GM18873 (cell line): ENCODE results near the gene NFE2L3.
"Not testable (repeated sequence)": the region's sequence is repeated elsewhere in the genome, so short reads cannot be mapped to it uniquely, and the experiment has no call there.

Source experiments
- ATAC-seq: cut with Tn5 transposase; IDR thresholded peaks from one replicate; pipeline ENCODE4 v1.9.1; 2021; ENCODE audit warnings: mild to moderate bottlenecking, moderate library complexity, moderate number of reproducible peaks; ENCODE audit not compliant: unreplicated experiment, low FRiP score

Gene NFE2L3

GRCh38 chr7:26144184-26145080, 7.6 kb upstream of the NFE2L3 start:
- ATAC-seq: no peak

- ATAC-seq: no peak
These were observed 6.8 kb upstream of the NFE2L3 start for GRCh38 chr7:26145238-26145637.

DNA sequence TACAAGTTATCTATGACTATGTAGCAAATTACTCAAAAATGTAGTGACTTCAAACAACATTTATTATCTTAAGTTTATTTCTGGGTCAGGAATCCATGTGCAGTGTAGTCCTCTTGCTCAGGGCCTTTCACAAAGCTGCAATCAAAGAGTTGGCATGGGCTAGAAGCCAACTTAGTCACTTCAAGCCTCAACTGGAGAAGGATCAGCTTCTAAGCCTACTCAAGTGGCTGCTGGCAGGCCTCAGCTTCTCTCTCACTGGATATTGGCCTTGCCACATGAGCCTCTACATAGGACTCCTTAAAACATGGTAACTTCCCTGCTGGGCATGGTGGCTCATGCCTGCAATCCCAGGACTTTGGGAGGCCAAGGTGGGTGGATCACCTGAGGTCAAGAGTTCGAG, 5.0 kb upstream of the NFE2L3 start:
- no peak for ATAC-seq

GRCh38 chr7:26147646-26148306, 4.2 kb upstream of the NFE2L3 start:
- ATAC-seq: not testable (repeated sequence)

- ATAC-seq: not testable (repeated sequence)
These were observed 3.7 kb upstream of the NFE2L3 start for GRCh38 chr7:26148307-26148700.

- ATAC-seq: no peak
These were observed 2.5 kb upstream of the NFE2L3 start for GRCh38 chr7:26149391-26149977.

DNA sequence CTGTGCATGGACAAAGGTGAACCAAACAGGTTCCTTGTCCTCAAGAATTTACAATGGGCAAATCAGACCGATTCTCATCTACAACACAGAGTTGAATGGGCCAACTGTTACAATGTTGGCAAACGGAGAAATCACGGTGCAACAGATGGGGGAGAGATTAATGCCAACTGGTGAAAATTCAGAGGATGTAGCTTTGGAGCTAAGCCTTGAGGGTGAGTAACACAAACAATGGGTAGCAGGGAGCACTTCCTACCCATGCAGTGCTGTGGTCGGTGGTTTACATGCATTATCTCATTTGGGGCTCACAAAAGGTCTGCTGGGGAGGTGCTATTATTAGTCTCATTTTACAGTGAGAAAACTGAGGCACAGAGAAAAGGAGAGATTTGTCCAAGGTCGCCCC, 902 bp upstream of the NFE2L3 start:
- ATAC-seq: no peak

DNA sequence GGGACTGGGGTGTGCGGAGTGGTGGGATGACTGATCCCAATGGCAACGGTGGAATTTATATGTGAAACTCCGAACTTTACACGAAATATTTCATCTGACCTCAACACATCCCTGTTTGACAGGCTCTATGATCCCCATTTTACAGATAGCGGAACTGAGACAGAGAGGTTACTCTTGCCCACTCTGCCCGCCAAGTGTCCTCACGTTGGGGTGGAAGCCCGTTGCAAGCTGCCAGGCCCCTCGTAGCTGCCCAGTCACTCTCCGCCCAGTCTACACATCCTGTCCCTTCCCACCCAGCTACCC, 397 bp upstream of the NFE2L3 start:
- no peak for ATAC-seq

DNA sequence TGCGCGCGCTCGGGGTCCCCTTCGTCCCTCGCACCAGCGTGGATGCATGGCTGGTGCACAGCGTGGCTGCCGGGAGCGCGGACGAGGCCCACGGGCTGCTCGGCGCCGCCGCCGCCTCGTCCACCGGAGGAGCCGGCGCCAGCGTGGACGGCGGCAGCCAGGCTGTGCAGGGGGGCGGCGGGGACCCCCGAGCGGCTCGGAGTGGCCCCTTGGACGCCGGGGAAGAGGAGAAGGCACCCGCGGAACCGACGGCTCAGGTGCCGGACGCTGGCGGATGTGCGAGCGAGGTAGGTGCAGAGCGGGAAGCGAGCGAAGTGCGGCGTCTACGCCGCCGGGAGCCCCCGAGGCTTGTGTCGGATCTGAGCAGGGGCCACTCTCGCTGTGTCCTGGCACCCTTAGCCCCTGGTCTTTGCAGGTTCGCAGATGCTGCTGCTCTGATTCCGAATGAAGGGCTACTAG, 813 bp downstream of the NFE2L3 start:
- ATAC-seq: peak; percentile 1

GRCh38 chr7:26153241-26153822, 1.3 kb downstream of the NFE2L3 start:
- ATAC-seq: no peak

GRCh38 chr7:26153823-26154783, 2.1 kb downstream of the NFE2L3 start:
- ATAC-seq: no peak

DNA sequence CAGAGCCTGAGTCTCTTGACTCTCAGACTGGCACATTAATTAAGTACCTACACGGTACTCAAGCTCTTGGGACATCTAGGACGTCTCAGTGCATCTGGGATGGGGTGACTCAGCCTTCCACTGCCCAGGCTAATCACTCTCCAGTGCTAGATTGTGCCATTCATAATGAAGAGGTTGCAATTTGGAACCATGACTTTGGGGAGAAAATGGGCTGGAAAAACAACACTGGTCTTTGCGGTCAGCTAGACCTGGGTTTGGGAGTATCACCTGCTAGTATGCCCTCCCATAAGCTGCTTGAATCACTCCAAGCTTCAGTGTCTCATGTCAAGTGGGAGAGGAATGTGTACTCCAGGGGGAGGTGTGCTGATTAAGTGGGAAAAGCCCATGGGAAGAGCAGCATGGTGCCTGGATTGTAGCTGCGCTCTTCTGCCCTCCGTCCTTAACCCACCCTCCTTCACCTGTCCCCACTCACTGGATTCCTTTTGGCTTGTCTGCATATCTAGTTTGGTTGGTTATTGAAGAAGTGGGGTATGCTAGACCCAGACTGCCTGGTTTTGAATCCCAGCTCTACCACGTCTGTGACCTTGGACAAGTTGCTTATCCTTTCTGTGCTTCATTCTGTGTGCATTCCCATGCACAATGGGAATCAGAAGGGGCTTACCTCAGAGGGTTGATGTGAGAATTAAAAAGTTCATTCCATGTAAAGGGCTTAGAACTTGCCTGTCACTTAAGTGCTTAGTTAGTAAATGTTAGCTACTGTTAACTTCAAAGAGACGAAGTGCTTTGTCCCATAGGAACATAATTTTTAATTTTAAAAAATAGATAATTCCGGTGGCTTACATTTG, 3.8 kb downstream of the NFE2L3 start:
- no peak for ATAC-seq

GRCh38 chr7:26156451-26157420, 4.7 kb downstream of the NFE2L3 start:
- no peak for ATAC-seq

- no peak for ATAC-seq
These were observed 5.6 kb downstream of the NFE2L3 start for GRCh38 chr7:26157520-26158105.

GRCh38 chr7:26159243-26159642, 7.2 kb downstream of the NFE2L3 start:
- no peak for ATAC-seq

- no peak for ATAC-seq
These were observed 8.9 kb downstream of the NFE2L3 start for GRCh38 chr7:26160896-26161295.

GRCh38 chr7:26162431-26162830, 10.4 kb downstream of the NFE2L3 start:
- ATAC-seq: no peak

DNA sequence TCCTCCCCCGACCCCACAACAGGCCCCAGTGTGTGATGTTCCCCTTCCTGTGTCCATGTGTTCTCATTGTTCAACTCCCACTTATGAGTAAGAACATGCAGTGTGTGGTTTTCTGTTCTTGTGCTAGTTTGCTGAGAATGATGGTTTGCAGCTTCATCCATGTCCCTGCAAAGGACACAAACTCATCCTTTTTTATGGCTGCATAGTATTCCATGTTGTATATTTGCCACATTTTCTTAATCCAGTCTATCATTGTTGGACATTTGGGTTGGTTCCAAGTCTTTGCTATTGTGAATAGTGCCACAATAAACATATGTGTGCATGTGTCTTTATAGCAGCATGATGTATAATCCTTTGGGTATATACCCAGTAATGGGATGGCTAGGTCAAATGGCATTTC, 11.8 kb downstream of the NFE2L3 start:
- ATAC-seq: not testable (repeated sequence)
